KBM-7 (cell line): ENCODE data around the gene SH3RF3.

ENCODE experiments used
- DNase-seq: peaks from one replicate; pipeline ENCODE4 v3.0.0-alpha.2; 2015
- in situ Hi-C: fragments of 300-500 bp; cut with MboI; formaldehyde crosslinking; loops from 2 replicates; pipeline ENCODE4 v1.14.3; 2020; ENCODE audit warnings: low sequenced_read_pairs, low pct_unique_long_range_greater_than_20kb, mixed read lengths

Gene SH3RF3

GRCh38 chr2:109497911-109498870, 369.2 kb downstream of the SH3RF3 start:
- no peak for DNase-seq
- in situ Hi-C loops: no loop called here

GRCh38 chr2:109498906-109499305, 369.9 kb downstream of the SH3RF3 start:
- no peak for DNase-seq
- in situ Hi-C loops: no loop called here

GRCh38 chr2:109499566-109499965, 370.6 kb downstream of the SH3RF3 start:
- DNase-seq: no peak
- in situ Hi-C loops: no loop called here

GRCh38 chr2:109500910-109501309, 371.9 kb downstream of the SH3RF3 start:
- in situ Hi-C loops: loop anchor here (25.0 kb wide), 1 partner anchor 364 kb away; the partner anchor contains the start of gene SH3RF3

GRCh38 chr2:109501461-109501860, 372.5 kb downstream of the SH3RF3 start:
- no peak for DNase-seq
- in situ Hi-C loops: loop anchor here (25.0 kb wide), 1 partner anchor 364 kb away; the partner anchor contains the start of gene SH3RF3

More at GRCh38 chr2:109500910-109501309, 371.9 kb downstream of the SH3RF3 start:
- DNase-seq: no peak

GRCh38 chr2:109503191-109503590, 374.2 kb downstream of the SH3RF3 start:
- in situ Hi-C loops: loop anchor here (25.0 kb wide), 1 partner anchor 366 kb away; the partner anchor contains the start of gene SH3RF3
- no peak for DNase-seq

- peak; percentile 43 for DNase-seq
- in situ Hi-C loops: loop anchor here (25.0 kb wide), 1 partner anchor 370 kb away; the partner anchor contains the start of gene SH3RF3
These were observed 378.2 kb downstream of the SH3RF3 start for GRCh38 chr2:109507217-109507616.

GRCh38 chr2:109507828-109508227, 378.8 kb downstream of the SH3RF3 start:
- in situ Hi-C loops: loop anchor here (25.0 kb wide), 1 partner anchor 371 kb away; the partner anchor contains the start of gene SH3RF3
- DNase-seq: no peak

GRCh38 chr2:109508556-109508955, 379.6 kb downstream of the SH3RF3 start:
- in situ Hi-C loops: loop anchor here (25.0 kb wide), 1 partner anchor 371 kb away; the partner anchor contains the start of gene SH3RF3
- no peak for DNase-seq

GRCh38 chr2:109510136-109511028, 381.4 kb downstream of the SH3RF3 start:
- peak; percentile 68 for DNase-seq
- in situ Hi-C loops: loop anchor here (25.0 kb wide), 1 partner anchor 373 kb away; the partner anchor contains the start of gene SH3RF3

- DNase-seq: no peak
- in situ Hi-C loops: loop anchor here (25.0 kb wide), 1 partner anchor 374 kb away; the partner anchor contains the start of gene SH3RF3
These were observed 382.2 kb downstream of the SH3RF3 start for GRCh38 chr2:109511168-109511567.

- DNase-seq: no peak
- in situ Hi-C loops: loop anchor here (25.0 kb wide), 1 partner anchor 375 kb away; the partner anchor contains the start of gene SH3RF3
These were observed 383.1 kb downstream of the SH3RF3 start for GRCh38 chr2:109512076-109512475.

GRCh38 chr2:109513230-109513629, 384.2 kb downstream of the SH3RF3 start:
- no peak for DNase-seq
- in situ Hi-C loops: loop anchor here (25.0 kb wide), 1 partner anchor 376 kb away; the partner anchor contains the start of gene SH3RF3

- DNase-seq: no peak
These were observed 385.0 kb downstream of the SH3RF3 start for GRCh38 chr2:109513749-109514588.

GRCh38 chr2:109514857-109515256, 385.9 kb downstream of the SH3RF3 start:
- in situ Hi-C loops: loop anchor here (25.0 kb wide), 1 partner anchor 378 kb away; the partner anchor contains the start of gene SH3RF3

More at GRCh38 chr2:109513749-109514588, 385.0 kb downstream of the SH3RF3 start:
- in situ Hi-C loops: loop anchor here (25.0 kb wide), 1 partner anchor 377 kb away; the partner anchor contains the start of gene SH3RF3

GRCh38 chr2:109516445-109517117, 387.6 kb downstream of the SH3RF3 start:
- in situ Hi-C loops: loop anchor here (25.0 kb wide), 1 partner anchor 379 kb away; the partner anchor contains the start of gene SH3RF3
- DNase-seq: peak; percentile 59

More at GRCh38 chr2:109514857-109515256, 385.9 kb downstream of the SH3RF3 start:
- no peak for DNase-seq
